HG03039 (cell line): ENCODE results near the gene HSPA1L.
"Not testable (repeated sequence)": the region's sequence is repeated elsewhere in the genome, so short reads cannot be mapped to it uniquely, and the experiment has no call there.

ENCODE experiments used
- ATAC-seq: cut with Tn5 transposase; IDR thresholded peaks from one replicate; pipeline ENCODE4 v1.9.1; 2021; ENCODE audit warnings: mild to moderate bottlenecking, moderate library complexity; ENCODE audit not compliant: unreplicated experiment

The HSPA1L gene

GRCh38 chr6:31817133-31817928 is 2.2 kb upstream of the HSPA1L start:
- not testable (repeated sequence) for ATAC-seq

GRCh38 chr6:31814677-31815024 is 432 bp downstream of the HSPA1L start:
- no peak for ATAC-seq

GRCh38 chr6:31813465-31813849 is 1.6 kb downstream of the HSPA1L start:
- ATAC-seq = no peak

GRCh38 chr6:31811645-31812044 is 3.4 kb downstream of the HSPA1L start:
- ATAC-seq = no peak

GRCh38 chr6:31808599-31808998 is 6.5 kb downstream of the HSPA1L start:
- not testable (repeated sequence) for ATAC-seq

GRCh38 chr6:31806470-31807272 is 8.4 kb downstream of the HSPA1L start, which contains the start of gene LSM2:
LSM2 (minus strand) TSS chr6:31806966; CDS start chr6:31806757, 209 bp downstream.
- ATAC-seq = peak; percentile 86

- ATAC-seq = peak; percentile 8
Observed at GRCh38 chr6:31805939-31806469, 9.1 kb downstream of the HSPA1L start.

- ATAC-seq = not testable (repeated sequence)
Observed at GRCh38 chr6:31801031-31801927, 13.8 kb downstream of the HSPA1L start.

- ATAC-seq = no peak
Observed at GRCh38 chr6:31799781-31800180, 15.3 kb downstream of the HSPA1L start.

GRCh38 chr6:31797588-31797987 is 17.5 kb downstream of the HSPA1L start:
- no peak for ATAC-seq

GRCh38 chr6:31796993-31797385 is 18.1 kb downstream of the HSPA1L start:
- no peak for ATAC-seq

- peak; percentile 68 for ATAC-seq
Observed at GRCh38 chr6:31795616-31796298, 19.3 kb downstream of the HSPA1L start, which contains the start of gene VARS1. VARS1 (minus strand) TSS chr6:31795752; CDS start chr6:31795217, 535 bp downstream.

GRCh38 chr6:31794866-31795615 is 20.0 kb downstream of the HSPA1L start:
- peak; percentile 6 for ATAC-seq

GRCh38 chr6:31794294-31794865 is 20.7 kb downstream of the HSPA1L start:
- no peak for ATAC-seq

GRCh38 chr6:31793927-31794245 is 21.2 kb downstream of the HSPA1L start:
- not testable (repeated sequence) for ATAC-seq

GRCh38 chr6:31792761-31793171 is 22.3 kb downstream of the HSPA1L start:
- ATAC-seq = no peak

GRCh38 chr6:31792090-31792374 is 23.1 kb downstream of the HSPA1L start:
- no peak for ATAC-seq

- no peak for ATAC-seq
Observed at GRCh38 chr6:31791324-31792089, 23.6 kb downstream of the HSPA1L start.

- no peak for ATAC-seq
Observed at GRCh38 chr6:31785475-31785874, 29.6 kb downstream of the HSPA1L start.
